Measurements from ENCODE around the gene RBM18. TPM values are rescaled to one million over a fixed set of nuclear protein-coding genes. Genes with fewer than 3 reads are reported as not detected.
A peak's percentile ranks its signal among the peaks of the same experiment; 100 is the strongest.

Gene RBM18
- total RNA-seq, 1 experiment from 2014 or later: 30.8 TPM

DNA sequence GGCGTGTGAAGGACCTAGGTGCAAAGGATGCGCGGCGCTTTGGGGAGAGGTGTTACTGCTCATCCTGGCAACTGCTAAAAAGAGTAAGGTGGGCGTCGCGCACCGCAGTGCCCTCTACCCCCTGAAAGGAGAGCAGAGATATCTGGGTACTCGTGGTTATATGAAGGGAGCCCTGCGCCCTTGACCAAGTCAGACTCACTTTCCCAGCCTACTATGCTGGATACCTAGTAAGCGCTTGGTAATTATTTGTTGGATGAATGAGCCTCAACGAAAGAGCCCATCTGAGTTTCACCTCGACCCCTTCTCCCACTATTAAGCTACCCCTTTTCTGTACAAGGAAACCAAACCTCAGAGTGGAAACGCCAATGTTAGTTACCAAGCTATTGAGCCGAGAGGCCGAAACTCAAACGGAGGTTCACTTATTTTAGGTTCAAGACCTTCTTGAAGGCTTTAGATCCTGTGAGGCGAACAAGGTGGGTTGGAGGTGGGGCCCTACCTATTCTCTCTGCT lies 43.9 kb downstream of the RBM18 start:
- POLR2A ChIA-PET (ENCODE audit: low non-redundant PET): no interaction called here
- no TSS peak for BruUV-seq (replicated peaks)
- Histone ChIP-seq H3K4me1 (ENCODE audit: insufficient read depth, low read length, poor library complexity, severe bottlenecking) (peaks cover 5% of the 10 kb centered on the region), H3K27me3 (replicated peaks; ENCODE audit: insufficient read depth, low read depth, low read length, poor library complexity) (peaks cover 98% of the 10 kb centered on the region), H3K36me3 (ENCODE audit: insufficient read depth, low read length, poor library complexity, severe bottlenecking) (no peaks in the 10 kb centered on the region), H3K4me3 (ENCODE audit: low read depth, low read length, poor library complexity, severe bottlenecking) (no peak overlapping the region), H3K27ac (ENCODE audit: low read depth, low read length, poor library complexity, severe bottlenecking) (no peak overlapping the region), H3K9me3 (ENCODE audit: low read depth, low read length, poor library complexity, severe bottlenecking) (no peaks in the 10 kb centered on the region)
- DNase-seq (ENCODE audit: low spot score): no peak
- intact Hi-C loops (cut with micrococcal nuclease; ENCODE audit: unreplicated experiment): no loop called here
- TF ChIP-seq CTCF (conservative IDR thresholded peaks at IDR 0.05; ENCODE audit: low read depth, low read length) (no peak), EZH2 (IDR thresholded peaks at IDR 0.05; ENCODE audit: borderline replicate concordance, low read depth, low read length, poor library complexity, severe bottlenecking) (no peak)
- CTCF ChIA-PET: interaction anchor here (0.6 kb wide), 1 partner anchor 481 kb away, joined by 3 read pairs; no protein-coding TSS in a partner anchor

- Histone ChIP-seq H3K9me3 (ENCODE audit: low read depth, low read length, poor library complexity, severe bottlenecking) (no peaks in the 10 kb centered on the region), H3K27me3 (replicated peaks; ENCODE audit: insufficient read depth, low read depth, low read length, poor library complexity) (peaks cover 98% of the 10 kb centered on the region), H3K4me3 (ENCODE audit: low read depth, low read length, poor library complexity, severe bottlenecking) (no peak overlapping the region), H3K4me1 (ENCODE audit: insufficient read depth, low read length, poor library complexity, severe bottlenecking) (peaks cover 5% of the 10 kb centered on the region), H3K27ac (ENCODE audit: low read depth, low read length, poor library complexity, severe bottlenecking) (no peak overlapping the region), H3K36me3 (ENCODE audit: insufficient read depth, low read length, poor library complexity, severe bottlenecking) (no peaks in the 10 kb centered on the region)
- TF ChIP-seq EZH2 (IDR thresholded peaks at IDR 0.05; ENCODE audit: borderline replicate concordance, low read depth, low read length, poor library complexity, severe bottlenecking) (peak; percentile 27), CTCF (conservative IDR thresholded peaks at IDR 0.05; ENCODE audit: low read depth, low read length) (no peak)
- CTCF ChIA-PET: no interaction called here
- intact Hi-C loops (cut with micrococcal nuclease; ENCODE audit: unreplicated experiment): no loop called here
- POLR2A ChIA-PET (ENCODE audit: low non-redundant PET): no interaction called here
- DNase-seq (ENCODE audit: low spot score): no peak
- no TSS peak for BruUV-seq (replicated peaks)
Observed at GRCh38 chr9:122219856-122220672, 44.6 kb downstream of the RBM18 start.

GRCh38 chr9:122218935-122219855 lies 45.4 kb downstream of the RBM18 start:
- no TSS peak for BruUV-seq (replicated peaks)
- H3K27me3 ChIP-seq (replicated peaks; ENCODE audit: insufficient read depth, low read depth, low read length, poor library complexity): peaks cover 98% of the 10 kb centered on the region
- no peaks in the 10 kb centered on the region for H3K36me3 ChIP-seq (ENCODE audit: insufficient read depth, low read length, poor library complexity, severe bottlenecking)
- intact Hi-C loops (cut with micrococcal nuclease; ENCODE audit: unreplicated experiment): no loop called here
- H3K4me1 ChIP-seq (ENCODE audit: insufficient read depth, low read length, poor library complexity, severe bottlenecking): peaks cover 5% of the 10 kb centered on the region
- H3K27ac ChIP-seq (ENCODE audit: low read depth, low read length, poor library complexity, severe bottlenecking): no peak overlapping the region
- H3K9me3 ChIP-seq (ENCODE audit: low read depth, low read length, poor library complexity, severe bottlenecking): no peaks in the 10 kb centered on the region
- H3K4me3 ChIP-seq (ENCODE audit: low read depth, low read length, poor library complexity, severe bottlenecking): peak overlapping the region; percentile 8
- CTCF ChIA-PET: no interaction called here
- DNase-seq (ENCODE audit: low spot score): no peak
- peak; percentile 88 for TF ChIP-seq EZH2 (IDR thresholded peaks at IDR 0.05; ENCODE audit: borderline replicate concordance, low read depth, low read length, poor library complexity, severe bottlenecking)
- no peak for TF ChIP-seq CTCF (conservative IDR thresholded peaks at IDR 0.05; ENCODE audit: low read depth, low read length)
- POLR2A ChIA-PET (ENCODE audit: low non-redundant PET): no interaction called here
